ENCODE data around the gene NAGA.

The NAGA gene

DNA sequence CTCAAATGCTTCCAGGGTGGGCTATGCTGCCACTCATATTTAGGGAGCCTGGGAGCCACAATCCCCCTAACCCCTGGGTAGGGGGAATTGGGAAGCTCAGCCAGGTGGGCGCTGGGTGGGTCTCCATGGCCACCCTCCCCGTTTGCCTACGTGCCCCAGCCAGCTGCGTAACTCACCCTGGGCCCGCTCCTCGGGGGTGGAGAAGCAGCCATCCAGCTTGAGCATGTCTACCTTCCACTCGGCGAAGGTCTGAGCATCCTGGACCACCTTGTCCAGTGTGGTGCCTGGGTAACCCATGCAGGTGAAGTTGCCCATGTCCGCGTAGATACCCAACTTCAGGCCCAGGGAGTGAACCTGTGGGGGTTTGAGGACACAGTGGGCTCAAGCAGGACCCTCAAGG lies 3.7 kb downstream of the NAGA start:
- DNase-seq (ENCODE audit: low read depth), result no peak
- TF ChIP-seq, protein P1, sequence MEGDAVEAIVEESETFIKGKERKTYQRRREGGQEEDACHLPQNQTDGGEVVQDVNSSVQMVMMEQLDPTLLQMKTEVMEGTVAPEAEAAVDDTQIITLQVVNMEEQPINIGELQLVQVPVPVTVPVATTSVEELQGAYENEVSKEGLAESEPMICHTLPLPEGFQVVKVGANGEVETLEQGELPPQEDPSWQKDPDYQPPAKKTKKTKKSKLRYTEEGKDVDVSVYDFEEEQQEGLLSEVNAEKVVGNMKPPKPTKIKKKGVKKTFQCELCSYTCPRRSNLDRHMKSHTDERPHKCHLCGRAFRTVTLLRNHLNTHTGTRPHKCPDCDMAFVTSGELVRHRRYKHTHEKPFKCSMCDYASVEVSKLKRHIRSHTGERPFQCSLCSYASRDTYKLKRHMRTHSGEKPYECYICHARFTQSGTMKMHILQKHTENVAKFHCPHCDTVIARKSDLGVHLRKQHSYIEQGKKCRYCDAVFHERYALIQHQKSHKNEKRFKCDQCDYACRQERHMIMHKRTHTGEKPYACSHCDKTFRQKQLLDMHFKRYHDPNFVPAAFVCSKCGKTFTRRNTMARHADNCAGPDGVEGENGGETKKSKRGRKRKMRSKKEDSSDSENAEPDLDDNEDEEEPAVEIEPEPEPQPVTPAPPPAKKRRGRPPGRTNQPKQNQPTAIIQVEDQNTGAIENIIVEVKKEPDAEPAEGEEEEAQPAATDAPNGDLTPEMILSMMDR (IDR thresholded peaks at IDR 0.05; ENCODE audit: low read length, missing control alignments), result no peak
- no peak overlapping the region for H3K4me3 ChIP-seq (replicated peaks; ENCODE audit: low read depth, low read length)

DNA sequence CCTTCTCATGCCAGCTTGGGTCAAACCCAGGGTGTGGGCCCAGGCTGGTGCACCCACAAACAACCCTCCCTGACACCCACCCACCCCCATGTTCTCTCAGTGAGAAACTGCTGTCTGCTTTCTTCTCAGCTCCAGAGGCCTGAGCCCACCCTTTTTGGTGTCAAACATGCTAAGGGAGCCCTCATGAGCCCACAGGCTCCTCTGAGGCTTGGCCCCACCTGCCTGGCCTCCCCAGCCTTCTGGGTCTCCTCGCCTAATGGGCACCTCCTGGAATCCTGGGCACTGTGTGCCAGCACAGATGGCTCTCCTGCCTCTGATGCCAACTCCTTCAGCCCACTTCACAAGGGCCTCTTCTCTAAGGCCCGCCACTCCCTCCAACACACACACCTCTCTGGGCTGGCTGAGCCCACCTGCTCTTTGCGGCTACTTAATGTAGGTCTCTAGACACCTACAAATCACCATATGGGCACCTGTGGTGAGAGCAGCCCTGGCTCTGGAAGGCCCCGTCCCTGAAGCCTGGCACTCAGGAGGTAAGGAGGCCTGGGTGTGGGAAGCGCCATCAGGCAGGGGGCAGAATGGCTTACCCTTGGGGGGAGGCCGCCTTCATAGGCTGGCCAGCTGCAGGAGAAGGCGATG lies 4.4 kb downstream of the NAGA start:
- no peak for DNase-seq (ENCODE audit: low read depth)
- H3K4me3 ChIP-seq (replicated peaks; ENCODE audit: low read depth, low read length), result no peak overlapping the region
- TF ChIP-seq, protein P1 (IDR thresholded peaks at IDR 0.05; ENCODE audit: low read length, missing control alignments), result no peak

DNA sequence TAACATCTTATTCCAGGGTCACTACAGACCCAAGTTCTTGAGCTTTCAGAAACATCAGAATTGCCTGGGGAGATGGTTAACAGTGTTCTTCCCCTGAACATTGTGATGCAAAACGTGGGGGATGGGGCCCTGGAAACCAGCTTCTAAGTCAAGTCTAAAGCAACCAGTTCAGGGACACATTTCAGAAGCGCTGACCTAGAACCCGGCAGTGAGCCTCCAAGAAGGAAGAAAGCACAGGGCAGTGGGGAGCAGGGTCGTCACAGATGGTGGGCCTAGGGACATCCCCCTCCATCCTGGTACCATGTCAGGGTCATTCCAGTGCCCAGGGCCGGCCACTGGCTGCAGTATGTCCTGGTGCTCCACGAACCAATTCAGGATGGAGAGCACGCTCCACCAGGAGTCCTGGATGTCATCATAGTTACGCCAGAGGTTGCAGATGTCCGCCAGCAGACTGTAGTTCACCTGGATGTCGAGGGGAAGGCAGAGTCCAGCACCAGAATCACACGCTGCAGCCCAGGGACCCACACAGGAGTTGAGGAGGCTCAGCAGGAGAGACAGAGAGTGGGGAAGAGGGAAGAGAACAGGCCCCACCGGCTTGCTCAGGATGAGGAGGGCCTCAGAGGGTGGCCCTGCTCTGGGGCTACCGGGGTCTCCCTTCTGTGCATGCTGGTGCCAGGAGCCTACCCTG lies 5.0 kb downstream of the NAGA start:
- TF ChIP-seq, protein P1 (IDR thresholded peaks at IDR 0.05; ENCODE audit: low read length, missing control alignments), result no peak
- H3K4me3 ChIP-seq (replicated peaks; ENCODE audit: low read depth, low read length), result no peak overlapping the region
- no peak for DNase-seq (ENCODE audit: low read depth)

DNA sequence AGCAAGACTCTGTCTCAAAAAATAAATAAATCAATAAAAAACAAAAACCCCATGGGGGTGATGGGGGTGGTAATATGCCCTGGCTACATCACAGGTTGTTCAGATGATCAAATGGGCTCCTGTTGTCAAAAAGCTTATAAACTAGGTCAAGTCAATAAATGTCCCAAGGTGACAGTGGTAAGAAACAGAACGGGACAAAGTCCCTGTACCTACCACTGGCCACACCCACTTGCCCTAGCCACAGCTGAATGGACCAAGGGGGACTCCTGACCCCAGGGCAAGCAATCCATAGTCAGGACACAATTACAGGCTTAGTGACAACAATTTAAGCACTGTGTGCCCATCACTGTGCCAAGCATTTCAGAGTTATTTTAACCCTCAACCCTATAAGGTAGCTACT lies 6.0 kb downstream of the NAGA start:
- TF ChIP-seq, protein P1 (IDR thresholded peaks at IDR 0.05; ENCODE audit: low read length, missing control alignments), result no peak
- H3K4me3 ChIP-seq (replicated peaks; ENCODE audit: low read depth, low read length), result no peak overlapping the region

DNA sequence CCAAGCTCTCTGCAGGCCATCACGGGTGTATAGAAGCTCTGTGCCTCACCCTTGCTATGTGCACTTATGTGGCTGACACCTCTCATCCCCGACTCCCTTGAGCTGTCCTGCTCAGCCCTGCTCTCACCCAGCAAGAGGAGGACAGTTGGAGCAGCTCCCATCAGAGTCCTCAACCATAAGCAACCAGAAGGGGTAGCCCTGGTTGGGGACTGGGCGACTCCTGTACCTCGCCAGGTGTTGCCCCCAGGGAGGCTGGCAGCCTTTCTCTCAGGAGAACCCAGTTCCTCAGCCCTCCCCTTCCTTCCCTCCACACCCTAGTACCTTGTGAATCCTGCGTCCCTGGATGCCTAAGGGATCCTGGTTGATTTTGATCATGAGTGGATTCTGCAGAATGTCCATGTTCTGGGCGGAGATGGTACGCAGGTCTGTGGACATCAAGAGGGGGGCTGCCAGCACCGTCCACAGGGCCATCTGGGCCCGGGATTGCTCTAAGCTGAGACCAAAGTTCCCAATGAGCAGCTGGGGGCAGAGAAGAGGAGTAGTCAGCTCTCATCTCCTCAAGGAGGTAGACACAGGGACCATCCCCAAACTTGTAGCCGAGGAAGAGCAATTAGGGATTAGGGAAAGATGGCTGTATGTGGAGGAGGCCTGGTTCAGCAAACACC lies 8.0 kb downstream of the NAGA start:
- H3K4me3 ChIP-seq (replicated peaks; ENCODE audit: low read depth, low read length), result no peak overlapping the region
- no peak for DNase-seq (ENCODE audit: low read depth)
- TF ChIP-seq, protein P1 (IDR thresholded peaks at IDR 0.05; ENCODE audit: low read length, missing control alignments), result no peak

More for the DNA sequence above, 6.0 kb downstream of the NAGA start:
- DNase-seq (ENCODE audit: low read depth), result no peak

DNA sequence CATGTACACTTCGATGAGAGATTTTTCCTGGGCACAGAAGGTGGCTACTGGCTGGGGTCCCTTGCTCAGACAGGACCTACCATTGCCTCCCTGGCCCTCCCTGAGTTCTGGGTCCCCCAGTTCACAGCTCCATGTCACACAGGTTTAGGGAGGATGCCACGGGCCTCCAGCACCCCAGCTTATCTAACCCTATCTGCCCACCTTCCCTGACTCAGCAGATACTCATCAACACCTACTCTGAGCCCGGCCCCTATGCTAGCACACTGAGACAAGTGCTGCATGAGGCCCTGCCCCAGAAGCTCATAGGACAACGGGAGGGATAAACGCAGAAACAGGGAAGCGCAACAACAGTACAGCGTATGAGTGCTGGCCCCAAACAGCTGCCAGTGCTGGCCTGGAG lies 9.6 kb downstream of the NAGA start:
- TF ChIP-seq, protein P1 (IDR thresholded peaks at IDR 0.05; ENCODE audit: low read length, missing control alignments), result no peak
- no peak overlapping the region for H3K4me3 ChIP-seq (replicated peaks; ENCODE audit: low read depth, low read length)
- DNase-seq (ENCODE audit: low read depth), result no peak

Data from fibroblast of pulmonary artery (primary cell).